CD4-positive, alpha-beta T cell treated with Interleukin-2 at 100 ng/mL for 4 hours (primary cell): ENCODE results near the gene SLC29A3.
A peak's percentile ranks its signal among the peaks of the same experiment; 100 is the strongest.

Source experiments
- DNase-seq: peaks from one replicate; pipeline ENCODE4 v3.0.0-alpha.2; 2020; ENCODE audit warnings: low spot score

Gene SLC29A3

GRCh38 chr10:71301371-71301916, 17.6 kb upstream of the SLC29A3 start:
- DNase-seq, result no peak

GRCh38 chr10:71302451-71302850, 16.6 kb upstream of the SLC29A3 start:
- DNase-seq, result no peak

GRCh38 chr10:71302874-71303568, 16.0 kb upstream of the SLC29A3 start:
- DNase-seq, result peak; percentile 52

DNA sequence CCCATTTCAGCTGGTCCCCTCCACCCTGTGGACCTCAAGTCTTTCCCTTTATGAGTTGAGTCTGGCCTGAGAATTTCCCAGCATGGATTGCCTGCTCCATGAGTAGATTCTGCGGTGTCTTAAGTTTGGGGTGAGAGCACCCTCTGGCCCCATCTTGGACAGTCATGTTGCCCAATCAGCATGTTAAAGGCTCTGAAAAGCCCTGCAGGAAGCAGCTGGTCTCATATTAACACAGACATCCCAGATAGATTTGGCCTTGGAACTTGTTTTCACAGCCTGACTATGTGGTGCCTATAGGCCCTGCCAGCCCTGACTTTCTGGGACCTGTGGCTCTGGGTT, 15.5 kb upstream of the SLC29A3 start:
- DNase-seq, result no peak

DNA sequence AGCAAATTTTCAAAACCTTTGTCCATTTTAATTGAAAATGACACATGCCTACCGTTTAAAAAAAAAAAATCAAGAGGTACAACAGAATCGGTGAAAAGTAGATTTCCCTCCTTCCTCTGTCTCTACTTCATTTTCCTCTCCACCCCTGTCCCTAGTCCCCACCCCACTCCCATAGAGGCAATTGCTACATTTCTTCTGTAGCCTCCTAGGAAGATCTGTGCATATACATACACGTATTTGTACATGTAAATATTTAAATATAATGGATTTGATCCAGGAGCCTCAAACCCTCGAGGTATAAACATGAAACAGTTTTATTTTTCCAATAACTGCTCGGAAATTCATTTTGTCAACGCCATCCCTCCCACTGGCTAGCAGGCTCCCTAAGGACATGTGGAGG, 14.1 kb upstream of the SLC29A3 start:
- DNase-seq, result no peak

- no peak for DNase-seq
Measured at GRCh38 chr10:71306979-71307378, 12.1 kb upstream of the SLC29A3 start.

GRCh38 chr10:71307469-71308085, 11.5 kb upstream of the SLC29A3 start:
- no peak for DNase-seq

- no peak for DNase-seq
Measured at GRCh38 chr10:71308244-71308643, 10.8 kb upstream of the SLC29A3 start.

DNA sequence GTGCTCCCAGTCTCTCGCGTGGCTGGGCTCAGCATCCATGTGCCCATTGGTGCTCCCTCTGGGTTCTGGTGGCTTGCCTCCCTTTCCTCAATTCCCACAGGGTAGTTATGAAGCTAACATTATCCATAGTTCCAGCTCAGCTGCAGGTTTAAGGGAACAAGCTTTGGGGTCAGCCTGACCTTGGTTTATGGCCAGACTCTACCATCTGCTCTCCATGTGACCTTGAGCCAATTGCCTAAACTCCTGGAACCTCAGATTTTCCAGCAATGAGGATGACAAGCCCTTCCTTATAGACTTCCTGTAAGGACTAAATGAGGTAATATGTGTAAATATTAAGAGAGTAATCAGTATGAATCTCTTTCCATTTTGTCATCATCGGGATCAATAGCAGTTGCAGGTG, 10.1 kb upstream of the SLC29A3 start:
- no peak for DNase-seq

- no peak for DNase-seq
Measured at GRCh38 chr10:71309919-71310318, 9.1 kb upstream of the SLC29A3 start.

DNA sequence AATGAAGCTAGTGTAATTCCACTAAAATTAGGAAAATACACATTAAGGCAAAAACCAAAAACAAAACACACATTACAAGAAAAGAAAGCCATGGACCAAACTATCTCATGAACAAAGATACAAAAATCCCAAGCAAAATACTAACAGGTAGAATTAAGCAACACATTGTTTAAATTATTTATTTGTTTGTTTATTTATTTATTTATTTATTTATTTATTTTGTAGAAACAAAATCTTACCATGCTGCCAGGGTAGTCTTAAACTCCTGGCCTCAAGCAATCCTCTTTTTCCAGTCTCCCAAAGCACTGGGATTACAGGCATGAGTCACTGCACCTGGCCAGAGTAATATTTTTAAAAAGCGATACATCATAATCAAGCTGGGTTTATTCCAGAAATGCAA, 6.8 kb upstream of the SLC29A3 start:
- DNase-seq, result no peak

- DNase-seq, result no peak
Measured at GRCh38 chr10:71312811-71313789, 6.0 kb upstream of the SLC29A3 start.

DNA sequence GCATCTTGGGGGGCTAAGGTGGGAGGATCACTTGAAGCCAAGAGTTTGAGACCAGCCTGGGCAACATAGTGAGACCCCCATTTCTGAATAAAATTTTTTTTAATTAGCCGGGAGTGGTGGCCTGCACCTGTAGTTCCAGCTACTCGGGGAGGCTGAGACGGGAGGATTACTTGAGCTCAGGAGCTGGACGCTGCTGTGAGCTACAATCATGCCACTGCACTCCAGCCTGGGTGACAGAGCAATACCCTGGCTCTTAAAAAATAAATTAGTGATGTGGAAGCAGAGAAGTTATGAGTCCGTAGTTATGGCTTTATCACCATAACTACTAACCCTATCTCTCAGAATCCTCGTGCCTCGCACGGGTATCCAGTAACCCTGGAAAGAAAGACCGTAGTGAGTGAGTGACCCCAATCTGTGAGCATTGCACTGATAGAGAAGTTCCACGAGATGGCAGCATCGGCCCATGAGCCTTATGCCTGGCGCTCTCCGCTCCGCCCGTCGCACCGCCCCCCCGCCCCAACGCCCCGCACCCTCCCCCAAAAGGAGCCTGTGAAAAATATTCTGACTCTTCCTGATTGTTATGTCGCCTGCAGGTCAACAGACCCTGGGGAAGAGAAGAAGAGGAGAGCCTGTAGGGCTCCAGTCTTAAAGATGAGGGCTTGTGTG, 4.9 kb upstream of the SLC29A3 start:
- DNase-seq, result peak; percentile 62

DNA sequence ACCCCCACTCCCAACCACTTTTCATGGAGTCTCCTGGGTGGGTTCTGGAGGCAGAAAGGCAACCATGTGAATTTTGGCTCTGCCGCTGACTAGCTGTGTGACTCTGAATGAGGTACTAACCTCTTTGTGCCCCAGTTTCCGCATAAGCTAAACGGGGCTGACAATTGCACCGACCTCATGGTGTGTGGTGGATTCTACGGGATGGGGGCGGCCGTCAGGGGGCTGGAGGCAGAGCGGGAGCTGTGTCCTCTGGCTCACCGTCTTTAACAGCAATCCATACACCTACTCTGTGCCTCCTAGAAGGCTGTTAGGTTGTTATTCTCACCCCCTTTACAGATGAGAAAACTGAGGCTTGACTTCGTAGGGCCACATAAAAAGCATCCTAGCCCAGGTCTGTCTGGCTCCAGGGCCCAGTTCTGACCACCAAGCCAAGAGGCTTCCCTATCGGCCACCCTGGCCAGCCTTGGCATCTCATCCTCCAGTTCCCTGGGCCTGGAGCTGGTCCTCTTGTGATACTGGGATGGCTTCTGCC, 4.3 kb upstream of the SLC29A3 start:
- DNase-seq, result no peak

DNA sequence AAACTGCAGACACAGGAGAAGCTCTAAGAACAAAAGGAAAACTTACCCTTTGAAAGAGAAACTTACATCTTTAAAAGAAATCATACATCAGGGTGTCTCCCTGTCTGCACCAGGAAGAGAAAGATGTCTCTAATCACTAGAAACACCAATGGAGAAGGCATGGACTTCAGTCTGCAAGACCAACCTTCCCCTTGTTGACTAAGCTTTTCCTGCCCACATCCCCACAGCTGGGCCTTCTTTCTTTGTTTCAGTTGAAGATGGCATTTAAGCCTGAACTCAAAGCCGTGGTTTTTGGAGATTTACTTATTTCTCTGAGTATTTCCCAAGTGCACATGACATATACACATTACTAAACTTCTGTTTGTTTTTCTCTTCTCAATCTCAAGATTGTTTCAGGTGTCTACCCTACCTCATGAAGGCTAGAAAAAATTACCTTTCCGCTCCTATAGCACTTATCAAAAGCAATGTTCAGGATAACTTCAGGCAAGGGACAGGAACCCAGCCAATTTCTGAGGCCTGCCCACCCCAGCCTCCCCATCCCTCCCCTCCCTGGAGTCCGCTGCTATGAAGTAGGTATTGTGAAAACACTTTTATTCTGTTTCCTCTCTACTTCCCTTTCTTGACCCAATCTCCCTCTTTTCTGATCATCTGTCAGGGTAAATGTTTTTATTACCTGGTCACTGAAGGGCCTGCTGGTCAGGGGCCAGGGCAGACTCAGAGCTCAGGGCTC, 2.8 kb upstream of the SLC29A3 start:
- DNase-seq, result no peak

DNA sequence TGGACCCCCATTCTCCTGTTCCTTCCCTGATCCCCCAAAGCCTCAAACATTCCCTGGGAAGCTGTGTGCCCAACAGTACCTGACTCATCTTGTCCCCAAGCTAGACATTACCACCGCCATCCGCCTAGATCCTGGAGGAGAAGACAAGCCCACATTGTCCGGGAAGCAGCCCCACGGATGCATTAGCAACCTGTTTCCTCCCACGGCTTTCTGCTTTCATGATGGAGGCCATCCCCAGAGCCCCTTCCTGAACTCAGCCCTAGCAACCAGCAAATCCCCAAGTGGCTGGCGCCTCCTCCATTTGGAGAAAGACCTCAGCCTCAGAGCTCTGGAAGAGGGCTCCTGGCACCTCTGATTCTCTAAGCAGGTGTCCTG, 2.3 kb upstream of the SLC29A3 start:
- no peak for DNase-seq

DNA sequence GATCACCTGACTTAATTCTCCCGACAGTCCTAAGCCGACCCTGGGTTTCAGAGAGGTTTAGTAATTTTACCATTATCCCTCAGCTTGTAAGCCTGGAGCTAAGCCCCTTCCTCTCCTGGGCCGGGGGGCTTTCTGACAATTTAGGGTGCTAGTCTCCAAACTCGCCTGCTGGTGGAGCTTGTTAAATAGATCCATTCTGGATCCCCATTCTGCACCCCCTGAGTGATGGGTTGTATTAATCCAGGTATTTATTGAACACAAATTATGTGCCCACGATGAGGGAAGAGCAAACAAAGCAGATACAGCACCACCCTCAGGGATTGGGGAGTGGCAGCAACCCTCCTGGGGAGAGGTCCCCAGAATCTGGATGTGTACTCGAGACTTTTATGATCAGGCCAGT, 1.3 kb upstream of the SLC29A3 start:
- DNase-seq, result no peak

GRCh38 chr10:71319800-71320392, 837 bp downstream of the SLC29A3 start:
- DNase-seq, result no peak

GRCh38 chr10:71320592-71320991, 1.5 kb downstream of the SLC29A3 start:
- no peak for DNase-seq

DNA sequence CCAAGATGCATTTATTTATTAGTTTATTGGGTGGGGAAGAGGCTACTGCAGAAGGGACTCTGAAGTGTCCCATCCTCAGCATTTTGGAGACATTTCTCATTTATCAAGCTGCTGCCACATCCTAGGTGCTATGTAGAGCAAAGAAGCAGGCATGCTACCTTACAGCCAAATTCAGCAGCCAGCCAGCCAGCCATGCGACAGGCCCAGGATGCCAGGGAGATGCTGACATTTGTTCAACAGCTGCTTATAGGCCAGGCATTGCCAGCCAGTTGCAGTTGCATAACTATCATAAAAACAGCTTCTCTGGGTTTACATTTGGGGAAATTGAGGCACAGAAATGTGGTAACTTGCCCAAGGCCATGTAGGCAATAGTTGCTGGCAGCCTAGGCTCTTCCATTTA, 2.3 kb downstream of the SLC29A3 start:
- DNase-seq, result no peak

DNA sequence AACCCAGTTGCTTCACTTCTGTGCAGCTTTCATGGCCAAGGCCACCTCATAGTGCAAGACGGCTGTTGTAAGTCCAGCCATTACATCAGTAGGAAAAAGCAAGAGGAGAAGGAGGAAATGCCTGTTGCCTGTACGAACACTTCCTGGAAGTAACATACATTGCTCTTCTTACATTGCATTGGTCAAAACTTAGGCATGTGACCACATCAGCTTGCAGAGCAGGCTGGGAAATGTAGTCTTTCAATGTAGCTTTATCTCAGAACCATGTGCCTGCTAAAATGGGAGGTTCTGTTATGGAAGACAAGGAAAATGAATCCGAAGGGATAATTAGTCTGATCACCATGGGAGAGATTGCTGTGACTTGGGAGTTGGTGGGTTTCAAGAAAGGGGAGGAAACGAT, 4.3 kb downstream of the SLC29A3 start:
- DNase-seq, result peak; percentile 9
